ENCODE data around the gene FANCE. TPM values are rescaled to one million over a fixed set of nuclear protein-coding genes. Genes with fewer than 3 reads are reported as not detected.

Gene FANCE
- total RNA-seq, 1 experiment from 2014 or later: 13.3 TPM

GRCh38 chr6:35490821-35491557 is 38.9 kb downstream of the FANCE start:
- no peak for DNase-seq (ENCODE audit: unreplicated experiment)
- Mint-ChIP-seq H3K27ac (ENCODE audit: low read depth, unreplicated experiment) (no peak overlapping the region), H3K27me3 (ENCODE audit: insufficient read depth, unreplicated experiment) (no peaks in the 10 kb centered on the region), H3K4me3 (ENCODE audit: unreplicated experiment) (no peak overlapping the region), H3K36me3 (ENCODE audit: insufficient read depth, unreplicated experiment) (no peaks in the 10 kb centered on the region), H3K4me1 (ENCODE audit: insufficient read depth, unreplicated experiment) (peaks cover 37% of the 10 kb centered on the region), H3K9me3 (ENCODE audit: unreplicated experiment) (no peaks in the 10 kb centered on the region)
- intact Hi-C loops (cut with micrococcal nuclease): no loop called here
- TF ChIP-seq CTCF (IDR thresholded peaks at IDR 0.05; ENCODE audit: unreplicated experiment): no peak
- ChIA-PET POLR2A (no interaction called here), CTCF (no interaction called here)
- no TSS peak for BruUV-seq (replicated peaks)

GRCh38 chr6:35491558-35492257 is 39.6 kb downstream of the FANCE start:
- no peak overlapping the region for H3K27ac Mint-ChIP-seq (ENCODE audit: low read depth, unreplicated experiment)

GRCh38 chr6:35492258-35492973 is 40.3 kb downstream of the FANCE start:
- no peaks in the 10 kb centered on the region for H3K27me3 Mint-ChIP-seq (ENCODE audit: insufficient read depth, unreplicated experiment)
- no peaks in the 10 kb centered on the region for H3K36me3 Mint-ChIP-seq (ENCODE audit: insufficient read depth, unreplicated experiment)
- ChIA-PET CTCF (interaction anchor here (0.6 kb wide), 1 partner anchor 13 kb away, joined by 3 read pairs; no protein-coding TSS in a partner anchor), POLR2A (no interaction called here)
- H3K4me3 Mint-ChIP-seq (ENCODE audit: unreplicated experiment): no peak overlapping the region
- DNase-seq (ENCODE audit: unreplicated experiment): no peak
- intact Hi-C loops (cut with micrococcal nuclease): no loop called here
- no peak for TF ChIP-seq CTCF (IDR thresholded peaks at IDR 0.05; ENCODE audit: unreplicated experiment)
- H3K9me3 Mint-ChIP-seq (ENCODE audit: unreplicated experiment): no peaks in the 10 kb centered on the region
- no peak overlapping the region for H3K27ac Mint-ChIP-seq (ENCODE audit: low read depth, unreplicated experiment)
- peaks cover 31% of the 10 kb centered on the region for H3K4me1 Mint-ChIP-seq (ENCODE audit: insufficient read depth, unreplicated experiment)
- BruUV-seq (replicated peaks): no TSS peak

More at GRCh38 chr6:35491558-35492257, 39.6 kb downstream of the FANCE start:
- H3K4me3 Mint-ChIP-seq (ENCODE audit: unreplicated experiment): no peak overlapping the region
- ChIA-PET CTCF (no interaction called here), POLR2A (no interaction called here)
- no peaks in the 10 kb centered on the region for H3K27me3 Mint-ChIP-seq (ENCODE audit: insufficient read depth, unreplicated experiment)
- no peaks in the 10 kb centered on the region for H3K9me3 Mint-ChIP-seq (ENCODE audit: unreplicated experiment)
- peaks cover 35% of the 10 kb centered on the region for H3K4me1 Mint-ChIP-seq (ENCODE audit: insufficient read depth, unreplicated experiment)
- H3K36me3 Mint-ChIP-seq (ENCODE audit: insufficient read depth, unreplicated experiment): no peaks in the 10 kb centered on the region
- DNase-seq (ENCODE audit: unreplicated experiment): no peak
- TF ChIP-seq CTCF (IDR thresholded peaks at IDR 0.05; ENCODE audit: unreplicated experiment): no peak
- intact Hi-C loops (cut with micrococcal nuclease): no loop called here
- BruUV-seq (replicated peaks): no TSS peak

- intact Hi-C loops (cut with micrococcal nuclease): no loop called here
- POLR2A ChIA-PET: no interaction called here
- peaks cover 26% of the 10 kb centered on the region for H3K4me1 Mint-ChIP-seq (ENCODE audit: insufficient read depth, unreplicated experiment)
Measured at GRCh38 chr6:35492974-35493284, 40.8 kb downstream of the FANCE start.

More at GRCh38 chr6:35492974-35493284, 40.8 kb downstream of the FANCE start:
- H3K27ac Mint-ChIP-seq (ENCODE audit: low read depth, unreplicated experiment): no peak overlapping the region
- no peaks in the 10 kb centered on the region for H3K27me3 Mint-ChIP-seq (ENCODE audit: insufficient read depth, unreplicated experiment)
- no peak for TF ChIP-seq CTCF (IDR thresholded peaks at IDR 0.05; ENCODE audit: unreplicated experiment)
- H3K9me3 Mint-ChIP-seq (ENCODE audit: unreplicated experiment): no peaks in the 10 kb centered on the region
- no TSS peak for BruUV-seq (replicated peaks)
- no peaks in the 10 kb centered on the region for H3K36me3 Mint-ChIP-seq (ENCODE audit: insufficient read depth, unreplicated experiment)
- CTCF ChIA-PET: no interaction called here
- H3K4me3 Mint-ChIP-seq (ENCODE audit: unreplicated experiment): no peak overlapping the region
- no peak for DNase-seq (ENCODE audit: unreplicated experiment)
